ENCODE measurements around the gene PKD2. TPM values are rescaled to one million over a fixed set of nuclear protein-coding genes. Genes with fewer than 3 reads are reported as not detected.
A peak's percentile ranks its signal among the peaks of the same experiment; 100 is the strongest.
"Not testable (repeated sequence)": the region's sequence is repeated elsewhere in the genome, so short reads cannot be mapped to it uniquely, and the experiment has no call there.

Gene PKD2
- total RNA-seq, 4 donors from 2014 or later = 4.1 to 7.6 (median 6.2) TPM

GRCh38 chr4:87995435-87995834, 12.0 kb upstream of the PKD2 start:
- H3K27me3 ChIP-seq = no peaks in the 10 kb centered on the region
- H3K4me1 ChIP-seq = no peaks in the 10 kb centered on the region
- DNase-seq (no peak), ATAC-seq (no peak)
- no peak overlapping the region for H3K27ac ChIP-seq
- TF ChIP-seq POLR2A (IDR thresholded peaks at IDR 0.05) = no peak
- no peak for TF ChIP-seq CTCF (IDR thresholded peaks at IDR 0.05 in 4 of 5, conservative IDR thresholded peaks at IDR 0.05 in 1 of 5)
- intact Hi-C loops (cut with DNase I; ENCODE audit: low total_unique reads) (no loop called here), in situ Hi-C loops (cut with MboI; ENCODE audit: low sequenced_read_pairs in 4 of 4) (no loop called here)
- no peak overlapping the region for H3K4me3 ChIP-seq
- no peaks in the 10 kb centered on the region for H3K36me3 ChIP-seq
- no peaks in the 10 kb centered on the region for H3K9me3 ChIP-seq

GRCh38 chr4:87999191-87999691, 8.2 kb upstream of the PKD2 start:
- H3K36me3 ChIP-seq; ATAC-seq; H3K27ac ChIP-seq; in situ Hi-C loops (cut with MboI; ENCODE audit: low sequenced_read_pairs in 4 of 4); H3K4me1 ChIP-seq; intact Hi-C loops (cut with DNase I; ENCODE audit: low total_unique reads); DNase-seq; H3K4me3 ChIP-seq; H3K9me3 ChIP-seq; H3K27me3 ChIP-seq: not testable (repeated sequence)

- Histone ChIP-seq H3K4me1 (peaks cover 0 to 4% of the 10 kb centered on the region in 2 donors), H3K36me3 (no peaks in the 10 kb centered on the region), H3K27me3 (no peaks in the 10 kb centered on the region), H3K9me3 (no peaks in the 10 kb centered on the region), H3K4me3 (no peak overlapping the region), H3K27ac (no peak overlapping the region)
- intact Hi-C loops (cut with DNase I; ENCODE audit: low total_unique reads) = no loop called here
- in situ Hi-C loops (cut with MboI; ENCODE audit: low sequenced_read_pairs in 4 of 4) = loop anchor here in 1 of 4 donors (25.0 kb wide), 1 partner anchor 465 kb away; the partner anchor contains the start of gene SPARCL1
- no peak for TF ChIP-seq CTCF (IDR thresholded peaks at IDR 0.05 in 4 of 5, conservative IDR thresholded peaks at IDR 0.05 in 1 of 5)
- no peak for TF ChIP-seq POLR2A (IDR thresholded peaks at IDR 0.05)
- ATAC-seq (no peak), DNase-seq (peak in 1 of 2 donors; percentile 25)
Observed at GRCh38 chr4:88001871-88002270, 5.6 kb upstream of the PKD2 start.

- no peak for ATAC-seq
- intact Hi-C loops (cut with DNase I; ENCODE audit: low total_unique reads) (no loop called here), in situ Hi-C loops (cut with MboI; ENCODE audit: low sequenced_read_pairs in 4 of 4) (loop anchor here in 1 of 4 donors (25.0 kb wide), 1 partner anchor 465 kb away; the partner anchor contains the start of gene SPARCL1)
- H3K4me3 ChIP-seq = no peak overlapping the region
- no peaks in the 10 kb centered on the region for H3K9me3 ChIP-seq
- H3K27me3 ChIP-seq = no peaks in the 10 kb centered on the region
- no peak for TF ChIP-seq POLR2A (IDR thresholded peaks at IDR 0.05)
- no peak for TF ChIP-seq CTCF (IDR thresholded peaks at IDR 0.05 in 4 of 5, conservative IDR thresholded peaks at IDR 0.05 in 1 of 5)
- DNase-seq = no peak
- H3K4me1 ChIP-seq = peaks cover 0 to 7% of the 10 kb centered on the region in 2 donors
- H3K36me3 ChIP-seq = no peaks in the 10 kb centered on the region
- H3K27ac ChIP-seq = peak overlapping the region in 1 of 4 donors; percentile 34
Observed at GRCh38 chr4:88002786-88003185, 4.6 kb upstream of the PKD2 start.

GRCh38 chr4:88003261-88003660, 4.2 kb upstream of the PKD2 start:
- DNase-seq = no peak
- Histone ChIP-seq H3K27ac (peak overlapping the region in 1 of 4 donors; percentile 34), H3K9me3 (no peaks in the 10 kb centered on the region), H3K4me1 (peaks cover 0 to 7% of the 10 kb centered on the region in 2 donors), H3K4me3 (no peak overlapping the region), H3K27me3 (no peaks in the 10 kb centered on the region), H3K36me3 (no peaks in the 10 kb centered on the region)
- in situ Hi-C loops (cut with MboI; ENCODE audit: low sequenced_read_pairs in 4 of 4) = loop anchor here in 1 of 4 donors (25.0 kb wide), 1 partner anchor 466 kb away; the partner anchor contains the start of gene SPARCL1
- no peak for ATAC-seq
- TF ChIP-seq POLR2A (IDR thresholded peaks at IDR 0.05) (no peak), CTCF (IDR thresholded peaks at IDR 0.05 in 4 of 5, conservative IDR thresholded peaks at IDR 0.05 in 1 of 5) (no peak)
- intact Hi-C loops (cut with DNase I; ENCODE audit: low total_unique reads) = no loop called here

All from gastrocnemius medialis (tissue), 4 donors.